Anterior cingulate cortex (tissue), 58 donors: ENCODE measurements around the gene ZEB1.
"Not testable (repeated sequence)": the region's sequence is repeated elsewhere in the genome, so short reads cannot be mapped to it uniquely, and the experiment has no call there.

Experiments
- DNase-seq, 58 donors: peaks; one replicate each; lab custom pipeline; 2025; lab: John Stamatoyannopoulos, UW

The ZEB1 gene

DNA sequence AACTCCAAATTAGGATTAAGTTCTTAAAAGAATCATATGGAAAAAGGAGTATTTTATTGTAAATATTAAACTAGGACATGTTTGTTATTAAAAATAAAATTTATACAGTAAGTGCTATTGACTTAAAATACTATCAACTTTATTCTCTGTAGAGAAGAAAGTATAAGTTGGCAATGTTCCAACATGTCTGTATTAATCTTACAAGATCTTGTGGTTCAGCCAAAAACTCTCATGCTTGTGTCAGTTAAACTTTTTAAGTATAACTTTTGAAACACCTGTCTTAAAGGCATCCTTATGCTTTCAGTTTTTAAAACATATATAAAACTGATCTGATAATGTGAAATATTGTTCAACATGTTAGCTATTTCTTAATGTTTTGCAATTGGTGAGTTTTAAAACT is 160.7 kb downstream of the ZEB1 start:
- DNase-seq = no peak

DNA sequence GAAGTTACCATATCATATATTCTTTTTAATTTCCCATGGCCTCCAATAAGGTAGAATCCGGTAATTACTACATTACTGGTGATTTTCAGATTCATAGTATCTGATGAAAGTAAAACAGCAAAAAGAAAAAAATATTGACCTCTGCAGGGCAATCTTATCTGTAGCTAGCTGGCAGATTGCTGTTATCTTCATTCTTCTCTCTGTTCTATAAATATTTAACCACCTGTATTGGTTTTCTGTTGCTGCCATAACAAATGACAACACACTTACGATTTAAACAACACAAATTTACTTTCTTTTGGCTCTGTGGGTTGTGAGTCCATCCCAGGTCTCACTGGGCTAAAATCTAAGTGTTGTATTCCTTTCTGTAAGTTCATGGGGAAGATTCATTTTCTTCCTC is 164.5 kb downstream of the ZEB1 start:
- no peak for DNase-seq

DNA sequence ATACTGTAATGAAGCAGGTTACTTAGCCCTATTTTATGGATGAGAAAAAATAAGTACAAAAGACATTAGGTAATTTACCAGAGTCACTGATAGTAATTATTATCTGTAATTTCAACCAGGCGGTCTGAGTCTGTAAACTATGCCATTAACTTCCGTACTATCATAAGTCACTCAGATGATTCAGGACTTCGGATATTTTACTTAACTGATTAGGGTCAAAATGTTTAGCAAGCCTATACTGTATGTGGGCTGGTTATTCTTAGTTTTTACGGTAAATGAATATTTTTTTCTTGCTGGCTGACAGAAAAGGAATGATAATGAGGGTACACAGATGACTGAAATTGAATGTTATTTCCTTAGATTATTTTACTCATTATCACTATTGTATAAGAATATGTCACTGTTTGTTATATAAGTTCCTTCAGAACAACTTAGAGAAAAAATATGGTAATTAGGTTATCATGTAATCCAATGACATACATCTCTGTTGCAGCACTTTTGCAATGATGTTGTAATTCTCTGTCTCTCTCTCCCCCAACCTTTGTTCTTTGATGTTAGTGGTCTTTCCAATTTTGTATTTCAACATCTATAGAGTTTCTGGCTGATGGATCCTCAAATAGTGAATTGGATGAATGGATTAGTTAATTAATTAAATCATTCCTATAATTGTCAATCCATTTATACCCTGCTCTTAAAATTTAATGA is 165.6 kb downstream of the ZEB1 start:
- no peak for DNase-seq

DNA sequence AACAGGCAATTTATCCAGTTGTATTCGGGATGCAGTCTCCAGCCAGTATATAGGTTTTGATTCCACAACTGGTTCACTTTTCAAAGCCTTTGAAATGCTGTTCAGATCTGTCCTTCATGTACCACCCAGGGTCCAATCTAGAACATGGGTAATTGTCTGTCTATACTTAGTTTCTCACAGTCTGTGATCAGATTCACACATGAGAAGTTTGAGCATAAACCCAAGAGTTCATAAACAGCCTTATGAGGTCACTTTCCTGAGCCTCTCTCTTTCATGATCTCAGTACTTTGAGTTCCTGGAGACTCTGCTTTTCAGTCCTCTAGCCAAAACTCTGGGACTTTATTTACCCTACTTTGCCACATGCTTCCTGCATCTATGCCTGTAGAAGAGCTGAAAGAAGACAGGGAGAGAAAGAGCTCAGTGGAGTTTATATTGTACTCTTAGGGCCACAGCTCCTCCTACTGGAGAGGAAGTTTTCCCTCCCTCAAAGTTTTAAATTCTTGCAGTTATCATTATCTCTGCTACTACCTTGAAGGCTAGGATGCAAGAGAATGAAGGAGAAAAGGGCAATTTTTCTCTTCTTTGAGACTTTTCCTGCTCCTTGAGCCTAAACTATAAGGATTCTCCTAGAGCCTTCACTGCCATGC is 172.0 kb downstream of the ZEB1 start:
- DNase-seq = no peak

DNA sequence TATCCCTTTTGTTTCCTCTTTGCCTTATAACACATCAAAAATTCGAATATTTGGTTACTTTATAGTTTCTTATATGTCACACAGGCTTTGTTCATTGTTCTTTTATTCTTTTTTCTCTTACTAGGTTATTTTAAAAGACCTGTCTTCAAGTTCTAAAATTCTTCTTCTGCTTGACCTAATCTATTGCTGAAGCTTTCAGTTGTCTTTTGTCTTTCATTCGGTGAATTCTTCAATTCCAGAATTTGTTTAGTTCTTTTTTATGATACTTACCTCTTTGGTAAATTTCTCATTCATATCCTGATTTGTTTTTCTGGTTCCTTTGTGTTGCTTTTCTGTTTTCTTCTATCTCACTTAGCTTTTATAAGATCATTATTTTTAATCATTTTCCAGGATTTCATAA is 188.4 kb downstream of the ZEB1 start:
- no peak for DNase-seq

DNA sequence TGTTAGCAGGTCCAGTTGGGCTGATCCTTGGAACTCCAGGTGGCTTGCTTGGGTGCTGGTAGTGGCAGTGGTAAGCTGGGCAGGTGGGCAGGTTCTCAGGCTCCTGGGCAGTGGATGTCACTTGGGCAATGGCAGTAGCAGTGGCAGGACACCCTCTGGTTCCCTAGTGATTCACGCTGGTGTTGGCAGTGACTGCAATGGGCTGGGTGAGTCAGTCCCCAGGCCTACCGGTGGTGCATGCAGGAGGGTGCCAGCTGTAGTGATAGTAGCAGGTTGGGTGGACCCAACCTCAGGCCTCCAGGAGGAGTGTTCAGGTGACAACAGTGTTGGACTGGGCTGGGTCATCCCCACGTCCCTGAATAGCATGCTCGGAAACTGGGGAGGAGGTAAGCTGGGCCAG is 189.2 kb downstream of the ZEB1 start:
- DNase-seq = peak in 1 of 58 donors; percentile 4

DNA sequence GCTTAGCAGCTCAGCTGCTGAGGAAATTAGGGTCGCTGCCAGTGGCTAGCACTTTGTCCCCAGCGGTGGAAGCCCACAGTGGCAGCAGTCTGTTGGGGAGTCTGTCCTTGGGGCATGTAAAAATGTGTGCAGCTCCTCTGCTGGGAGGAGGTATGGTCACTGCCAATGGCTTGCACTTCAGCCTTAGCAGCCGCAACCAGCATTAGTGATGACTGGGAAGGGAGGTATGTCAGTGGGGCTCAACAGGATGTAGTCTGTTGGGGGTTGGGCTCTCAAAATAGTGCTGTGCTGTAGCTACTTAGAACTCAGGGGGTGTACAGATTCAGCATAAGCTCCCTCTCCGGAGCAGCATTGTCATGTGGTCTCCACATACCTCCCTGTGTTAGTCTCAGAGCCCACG is 189.9 kb downstream of the ZEB1 start:
- DNase-seq = no peak

DNA sequence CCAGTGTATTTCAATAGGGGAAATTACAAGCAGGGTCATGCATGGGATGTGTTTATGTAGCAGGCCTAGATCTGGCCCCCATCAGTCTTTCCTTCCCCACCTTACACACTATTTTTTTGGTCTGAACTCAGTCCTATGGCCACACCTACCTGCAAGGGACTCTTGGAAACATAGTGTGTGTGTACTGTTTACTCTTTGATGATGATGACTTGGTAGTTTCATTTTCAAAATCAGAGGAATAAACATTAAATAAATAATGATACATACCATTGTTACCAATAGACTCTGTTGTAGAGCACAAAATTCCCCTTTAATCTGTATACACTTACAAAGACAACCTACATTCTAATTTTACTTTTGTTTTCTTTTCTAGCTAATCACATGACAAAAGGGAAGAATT is 191.0 kb downstream of the ZEB1 start:
- no peak for DNase-seq

DNA sequence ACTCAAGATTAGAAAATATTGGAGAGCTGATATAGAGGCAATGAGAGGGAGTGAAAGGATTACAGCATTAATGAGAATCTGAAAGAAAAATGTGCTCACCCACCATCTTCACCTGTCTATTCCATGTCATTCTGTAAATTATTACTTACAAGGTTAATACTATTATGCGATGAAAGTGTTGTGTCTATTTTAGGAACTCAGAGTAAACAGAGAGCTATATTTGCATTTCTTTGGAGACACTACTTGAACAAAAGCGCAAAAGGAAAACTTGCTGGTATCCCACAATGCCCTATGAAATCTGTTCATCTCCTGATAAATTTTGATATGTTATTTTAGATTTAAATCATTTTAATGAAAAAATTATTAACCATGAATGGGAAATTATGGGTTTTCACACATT is 196.1 kb downstream of the ZEB1 start:
- DNase-seq = no peak

DNA sequence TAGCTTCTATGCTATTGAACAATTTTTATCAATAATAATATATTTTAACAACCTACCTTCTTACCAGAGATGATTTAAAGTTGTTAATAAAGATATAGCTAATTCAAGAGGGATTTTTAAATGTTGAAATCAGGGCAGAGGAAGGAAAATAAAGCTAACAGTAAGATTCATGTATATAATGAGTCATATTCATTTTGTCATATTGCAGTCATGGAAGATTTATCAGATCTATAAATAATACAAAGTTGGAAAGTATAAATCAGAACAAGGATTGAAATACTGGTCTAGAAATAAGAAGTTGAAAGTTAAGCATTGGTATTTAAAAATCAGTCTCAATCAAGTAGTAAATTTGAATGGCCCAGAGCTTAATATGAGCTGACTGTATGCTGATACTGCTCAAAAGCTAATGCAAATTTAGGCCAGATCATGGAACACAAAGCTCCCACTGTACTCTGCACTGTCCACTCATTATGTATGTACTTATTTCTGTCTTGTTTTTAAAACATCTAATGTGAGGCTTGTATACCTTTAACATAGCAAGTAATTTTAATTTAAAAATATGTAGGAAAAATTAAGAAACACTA is 196.9 kb downstream of the ZEB1 start:
- no peak for DNase-seq

DNA sequence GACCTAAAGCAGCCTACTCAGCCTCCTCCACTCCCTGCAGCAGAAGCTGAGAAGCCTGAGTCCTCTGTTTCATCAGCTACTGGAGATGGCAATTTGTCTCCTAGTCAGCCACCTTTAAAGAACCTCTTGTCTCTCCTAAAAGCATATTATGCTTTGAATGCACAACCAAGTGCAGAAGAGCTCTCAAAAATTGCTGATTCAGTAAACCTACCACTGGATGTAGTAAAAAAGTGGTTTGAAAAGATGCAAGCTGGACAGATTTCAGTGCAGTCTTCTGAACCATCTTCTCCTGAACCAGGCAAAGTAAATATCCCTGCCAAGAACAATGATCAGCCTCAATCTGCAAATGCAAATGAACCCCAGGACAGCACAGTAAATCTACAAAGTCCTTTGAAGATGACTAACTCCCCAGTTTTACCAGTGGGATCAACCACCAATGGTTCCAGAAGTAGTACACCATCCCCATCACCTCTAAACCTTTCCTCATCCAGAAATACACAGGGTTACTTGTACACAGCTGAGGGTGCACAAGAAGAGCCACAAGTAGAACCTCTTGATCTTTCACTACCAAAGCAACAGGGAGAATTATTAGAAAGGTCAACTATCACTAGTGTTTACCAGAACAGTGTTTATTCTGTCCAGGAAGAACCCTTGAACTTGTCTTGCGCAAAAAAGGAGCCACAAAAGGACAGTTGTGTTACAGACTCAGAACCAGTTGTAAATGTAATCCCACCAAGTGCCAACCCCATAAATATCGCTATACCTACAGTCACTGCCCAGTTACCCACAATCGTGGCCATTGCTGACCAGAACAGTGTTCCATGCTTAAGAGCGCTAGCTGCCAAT is 202.2 kb downstream of the ZEB1 start:
- DNase-seq = no peak

DNA sequence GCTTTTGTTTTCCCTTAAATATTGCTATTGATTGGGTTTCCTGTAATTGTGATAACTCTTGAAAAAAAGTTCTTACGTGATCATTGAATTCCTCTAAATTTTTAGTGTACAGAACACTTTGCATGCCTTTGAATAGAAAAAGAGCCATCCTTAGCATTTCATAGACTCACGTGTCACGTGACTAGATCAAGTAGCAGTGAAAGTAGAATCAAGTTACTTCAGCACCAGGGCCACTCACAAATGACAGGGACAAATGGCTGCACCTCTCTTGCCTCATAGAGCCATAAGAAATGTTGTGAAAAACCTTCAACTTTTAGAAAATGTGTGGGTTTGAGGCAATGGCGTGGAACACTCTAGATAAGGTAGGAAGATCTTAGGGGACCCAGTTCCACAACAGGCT is 203.8 kb downstream of the ZEB1 start:
- no peak for DNase-seq

DNA sequence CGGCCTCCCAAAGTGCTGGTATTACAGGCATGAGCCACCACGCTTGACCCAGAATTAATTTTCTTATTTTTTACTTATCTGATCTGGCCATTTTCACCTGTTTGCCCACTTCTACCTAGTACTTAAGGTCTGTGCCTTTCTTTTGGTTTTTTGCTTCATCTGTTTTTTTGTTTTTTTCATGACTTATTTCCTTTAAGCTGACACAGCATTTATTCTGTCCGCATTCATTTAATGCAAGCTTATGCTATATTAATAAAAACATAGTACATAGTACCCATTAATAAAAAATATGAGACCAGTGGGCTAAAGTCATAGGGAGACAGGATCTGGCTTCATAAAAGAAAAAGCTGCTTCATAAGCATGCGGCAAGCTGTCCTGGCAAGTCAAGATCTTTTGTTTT is 205.4 kb downstream of the ZEB1 start:
- no peak for DNase-seq

DNA sequence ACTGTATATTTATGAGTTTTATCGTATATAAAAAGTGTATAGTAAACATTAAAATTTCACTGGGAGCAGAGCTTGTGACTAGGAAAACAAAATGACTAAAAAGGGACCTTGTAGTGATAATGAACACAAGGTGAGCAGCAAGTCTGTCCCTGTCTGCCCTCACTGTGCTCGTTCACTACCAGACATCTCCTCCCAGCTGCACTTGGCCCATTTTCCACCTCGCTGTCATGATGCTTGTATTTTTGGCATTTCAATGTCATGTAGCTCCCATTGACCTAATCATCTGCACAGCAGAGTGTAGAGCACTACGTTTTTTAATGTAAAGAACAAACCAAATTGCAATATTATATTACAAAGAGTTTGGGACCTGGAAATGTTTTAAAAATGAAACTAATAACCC is 207.2 kb downstream of the ZEB1 start:
- DNase-seq = no peak

DNA sequence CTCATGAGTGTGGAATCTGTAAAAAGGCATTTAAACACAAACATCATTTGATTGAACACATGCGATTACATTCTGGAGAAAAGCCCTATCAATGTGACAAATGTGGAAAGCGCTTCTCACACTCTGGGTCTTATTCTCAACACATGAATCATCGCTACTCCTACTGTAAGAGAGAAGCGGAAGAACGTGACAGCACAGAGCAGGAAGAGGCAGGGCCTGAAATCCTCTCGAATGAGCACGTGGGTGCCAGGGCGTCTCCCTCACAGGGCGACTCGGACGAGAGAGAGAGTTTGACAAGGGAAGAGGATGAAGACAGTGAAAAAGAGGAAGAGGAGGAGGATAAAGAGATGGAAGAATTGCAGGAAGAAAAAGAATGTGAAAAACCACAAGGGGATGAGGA is 207.7 kb downstream of the ZEB1 start:
- DNase-seq = peak in 1 of 58 donors; percentile 0

DNA sequence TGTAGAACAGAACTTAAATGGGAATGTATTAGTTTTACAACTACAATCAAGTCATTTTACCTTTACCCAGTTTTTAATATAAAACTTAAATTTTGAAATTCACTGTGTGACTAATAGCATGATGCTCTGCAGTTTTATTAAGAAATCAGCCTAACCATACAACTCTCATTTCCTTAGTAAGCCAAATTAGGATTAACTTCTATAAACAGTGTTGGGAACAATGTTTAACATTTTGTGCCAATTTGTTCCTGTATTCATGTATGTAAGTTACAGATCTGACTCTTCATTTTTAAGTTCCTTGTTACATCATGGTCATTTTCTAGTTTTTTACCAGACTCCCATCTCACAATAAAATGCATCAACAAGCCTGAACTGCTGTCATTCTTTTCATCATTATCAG is 209.8 kb downstream of the ZEB1 start:
- DNase-seq = no peak

DNA sequence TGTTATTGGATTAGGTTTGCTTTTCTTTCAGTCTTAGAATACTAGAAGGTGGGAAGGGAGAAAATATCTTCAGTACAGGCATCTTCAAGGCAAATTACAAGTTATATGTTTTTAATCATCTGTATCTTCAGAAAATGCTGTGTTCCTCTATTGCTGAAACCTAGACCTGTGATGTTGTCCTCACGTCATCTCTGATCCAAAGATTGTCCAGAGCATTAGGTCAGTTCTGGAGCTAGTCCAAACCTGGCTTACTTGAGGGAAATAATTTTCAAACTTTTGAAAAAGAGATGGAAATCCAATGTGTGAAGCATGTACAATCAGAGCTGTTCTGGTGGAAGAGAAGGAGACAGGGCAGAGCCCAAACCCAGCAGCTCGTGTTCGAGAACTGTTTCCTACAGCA is 217.3 kb downstream of the ZEB1 start:
- no peak for DNase-seq

DNA sequence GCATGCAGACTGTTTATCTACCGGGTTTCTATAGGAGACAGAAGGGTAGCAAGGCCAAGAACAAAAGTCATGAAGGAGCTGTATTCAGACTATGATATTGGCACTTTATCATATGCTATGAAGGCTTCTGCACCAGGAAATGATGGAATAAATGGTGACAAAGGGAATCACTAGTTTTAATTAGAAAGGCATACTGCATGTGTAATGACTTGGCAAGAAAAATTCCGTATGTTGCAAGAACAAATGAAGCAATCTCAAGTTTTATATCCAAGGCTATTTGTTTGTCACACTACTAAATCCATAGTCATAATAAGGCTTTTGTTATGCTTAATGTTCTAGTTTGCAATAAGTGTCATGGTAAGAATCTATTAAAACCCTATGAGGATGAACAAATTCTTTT is 230.9 kb downstream of the ZEB1 start:
- DNase-seq = no peak

DNA sequence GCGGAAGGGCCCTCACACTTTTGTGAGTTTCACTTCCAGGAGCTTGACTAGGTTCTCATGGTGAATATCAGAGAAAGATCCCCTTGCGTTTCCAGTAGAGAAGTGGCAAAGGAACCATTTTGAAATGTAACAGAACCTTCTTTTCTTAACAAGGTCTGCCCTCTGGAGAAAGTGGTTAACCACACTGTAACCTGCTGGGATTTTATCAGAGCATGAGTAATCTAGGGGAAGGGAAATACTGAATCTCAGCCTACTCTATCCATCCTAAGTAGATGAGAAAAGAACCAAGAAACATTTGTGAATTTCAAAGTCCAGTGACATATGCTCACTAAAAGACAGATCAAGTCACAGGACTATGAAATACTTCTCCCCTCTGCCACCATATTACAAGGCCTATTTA is 235.5 kb downstream of the ZEB1 start:
- DNase-seq = no peak

DNA sequence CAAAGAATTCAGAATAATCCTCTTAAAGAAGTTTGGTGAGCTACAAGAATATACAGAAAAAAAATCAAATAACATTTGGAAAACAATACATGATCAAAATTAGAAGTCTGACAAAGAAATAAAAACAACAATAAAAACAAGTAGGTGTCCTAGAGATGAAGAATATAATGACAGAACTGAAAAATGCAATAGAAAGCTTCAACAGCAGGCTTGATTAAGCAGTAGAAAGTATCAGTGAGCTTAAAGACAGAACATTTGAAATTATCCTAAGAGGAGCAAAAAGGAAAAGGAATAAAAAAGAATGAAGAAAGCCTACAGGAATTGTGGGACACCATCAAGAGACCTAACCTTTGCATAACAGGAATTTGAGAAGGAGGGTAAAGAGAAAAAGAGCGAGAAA is 238.8 kb downstream of the ZEB1 start:
- no peak for DNase-seq

DNA sequence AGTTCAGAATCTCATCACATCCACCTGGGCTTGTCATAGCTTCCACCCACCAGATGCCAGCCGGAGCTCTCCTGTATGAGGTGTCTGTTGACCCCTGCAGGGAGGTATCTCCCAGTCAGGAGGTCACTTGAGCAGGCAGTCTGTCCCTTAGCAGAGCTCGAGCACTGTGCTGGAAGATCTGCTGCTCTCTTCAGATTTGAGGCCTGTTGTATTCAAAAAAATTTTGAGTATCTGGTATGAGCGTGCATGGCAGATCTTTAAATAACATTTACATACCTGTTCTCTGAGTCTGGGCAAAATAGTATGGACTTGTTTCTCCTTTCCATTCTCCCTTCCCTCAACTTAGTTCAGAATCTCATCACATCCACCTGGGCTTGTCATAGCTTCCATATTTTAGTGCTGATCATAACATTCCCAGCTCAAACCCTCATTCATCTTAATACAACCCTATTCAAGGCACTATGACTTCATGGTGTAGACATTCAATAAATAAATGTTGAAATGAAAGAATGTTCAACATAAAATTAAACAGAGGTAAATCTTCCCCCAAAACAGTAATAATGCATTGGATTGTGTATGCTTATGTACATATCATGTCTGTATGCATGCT is 249.3 kb downstream of the ZEB1 start:
- not testable (repeated sequence) for DNase-seq
